ENCODE measurements around the gene CDC16.
"Not testable (repeated sequence)": the region's sequence is repeated elsewhere in the genome, so short reads cannot be mapped to it uniquely, and the experiment has no call there.

CDC16 gene, protein sequence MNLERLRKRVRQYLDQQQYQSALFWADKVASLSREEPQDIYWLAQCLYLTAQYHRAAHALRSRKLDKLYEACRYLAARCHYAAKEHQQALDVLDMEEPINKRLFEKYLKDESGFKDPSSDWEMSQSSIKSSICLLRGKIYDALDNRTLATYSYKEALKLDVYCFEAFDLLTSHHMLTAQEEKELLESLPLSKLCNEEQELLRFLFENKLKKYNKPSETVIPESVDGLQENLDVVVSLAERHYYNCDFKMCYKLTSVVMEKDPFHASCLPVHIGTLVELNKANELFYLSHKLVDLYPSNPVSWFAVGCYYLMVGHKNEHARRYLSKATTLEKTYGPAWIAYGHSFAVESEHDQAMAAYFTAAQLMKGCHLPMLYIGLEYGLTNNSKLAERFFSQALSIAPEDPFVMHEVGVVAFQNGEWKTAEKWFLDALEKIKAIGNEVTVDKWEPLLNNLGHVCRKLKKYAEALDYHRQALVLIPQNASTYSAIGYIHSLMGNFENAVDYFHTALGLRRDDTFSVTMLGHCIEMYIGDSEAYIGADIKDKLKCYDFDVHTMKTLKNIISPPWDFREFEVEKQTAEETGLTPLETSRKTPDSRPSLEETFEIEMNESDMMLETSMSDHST

DNA sequence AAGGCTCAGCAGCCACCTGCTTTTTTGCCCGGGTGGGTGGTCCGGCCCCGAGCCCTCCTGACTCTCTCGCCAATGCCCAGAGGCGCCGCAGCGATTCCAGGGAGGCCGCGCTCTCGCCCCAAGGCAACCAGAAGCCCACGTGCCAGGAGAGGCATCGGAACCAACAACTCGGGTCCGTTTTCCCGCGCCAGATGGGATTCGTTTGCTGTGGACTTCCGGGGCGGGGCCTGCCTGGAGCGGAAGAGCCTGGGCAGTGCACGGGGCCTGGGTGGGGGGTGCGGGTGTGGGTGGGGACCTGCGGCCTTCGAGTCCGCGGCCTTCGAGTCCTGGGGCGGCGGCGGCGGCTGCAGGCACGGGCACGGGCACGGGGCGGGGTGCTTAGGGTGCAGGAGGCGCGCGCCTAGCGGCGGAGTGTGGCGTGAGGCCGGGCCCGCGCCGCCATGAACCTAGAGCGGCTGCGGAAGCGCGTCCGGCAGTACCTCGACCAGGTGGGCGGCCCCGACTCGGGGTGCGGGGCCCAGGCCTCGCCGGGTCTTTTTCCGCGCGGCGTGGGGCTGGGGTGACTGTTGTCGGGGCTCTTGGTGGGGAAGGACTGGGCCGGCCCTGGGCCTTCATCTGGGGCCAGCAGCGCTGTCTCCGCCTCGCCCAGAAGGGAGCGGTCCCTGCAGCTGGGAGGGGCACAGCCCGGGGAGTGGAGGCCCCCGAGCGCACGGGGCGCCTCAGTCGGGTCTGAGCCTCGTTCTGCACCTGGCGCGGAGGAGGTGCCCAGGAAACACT is at the start of gene CDC16:
Gene CDC16, plus strand, starts transcription at position 253 of the 777 bp plus-strand sequence. Its CDS starts 188 bp downstream, at position 441.
- peak; percentile 92 for DNase-seq

DNA sequence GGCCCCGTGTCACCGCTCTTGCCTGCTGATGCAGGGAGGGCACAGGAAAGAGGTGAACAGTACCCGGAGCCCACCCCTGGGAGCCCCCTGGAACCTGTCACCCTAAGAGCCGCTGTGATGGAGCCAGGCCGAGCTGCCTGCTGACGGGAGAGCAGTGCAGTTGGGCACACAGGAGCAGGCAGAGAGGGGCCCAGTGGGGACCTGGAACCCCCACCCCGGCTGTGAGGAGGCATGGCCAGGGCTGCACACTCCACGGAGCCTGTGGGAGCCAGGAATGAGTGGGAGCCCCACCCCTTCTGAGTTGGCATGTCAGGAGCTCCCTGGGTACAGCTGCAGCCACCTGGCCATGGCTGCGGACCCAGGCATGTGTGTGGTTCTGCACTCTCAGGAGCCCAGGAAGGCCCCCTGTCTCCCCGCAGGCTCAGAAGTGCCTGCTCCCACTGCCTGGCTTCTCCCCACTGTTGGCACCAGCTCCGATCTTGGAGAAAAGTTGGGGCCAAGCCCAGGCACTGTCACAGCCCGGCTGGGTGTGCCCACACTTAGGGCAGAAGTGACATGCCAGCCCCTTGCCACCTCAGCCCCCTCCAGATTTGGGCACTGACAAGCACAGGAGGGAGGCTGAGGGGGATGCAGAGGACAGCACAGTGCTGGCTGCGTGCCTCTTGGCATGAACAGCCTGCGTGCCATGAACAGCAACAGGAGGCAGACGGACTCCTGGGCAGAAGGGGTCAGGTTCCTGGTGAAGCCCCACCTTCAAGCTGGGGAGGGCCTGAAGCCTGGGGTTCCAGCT is 49.3 kb upstream of the CDC16 start:
- DNase-seq: no peak

DNA sequence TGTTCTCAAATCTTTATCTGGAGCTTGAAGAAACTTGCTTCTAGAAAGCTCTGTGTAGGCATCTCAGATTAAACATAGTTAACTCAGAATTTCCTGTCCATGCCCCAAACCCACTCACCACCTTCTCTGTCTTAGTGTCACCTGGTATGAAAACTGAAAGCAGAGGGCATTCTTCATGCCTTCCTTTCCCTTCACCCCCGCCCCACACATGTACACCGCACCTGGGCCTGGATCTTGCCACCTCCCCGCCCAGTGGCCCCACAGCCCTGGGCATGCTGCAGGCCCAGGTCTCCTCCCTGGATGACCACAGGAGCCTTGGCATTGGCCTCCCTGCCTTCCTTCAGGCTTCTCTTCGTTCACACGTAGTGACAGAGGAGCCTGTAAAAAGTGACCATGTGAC is 39.8 kb upstream of the CDC16 start:
- no peak for DNase-seq

DNA sequence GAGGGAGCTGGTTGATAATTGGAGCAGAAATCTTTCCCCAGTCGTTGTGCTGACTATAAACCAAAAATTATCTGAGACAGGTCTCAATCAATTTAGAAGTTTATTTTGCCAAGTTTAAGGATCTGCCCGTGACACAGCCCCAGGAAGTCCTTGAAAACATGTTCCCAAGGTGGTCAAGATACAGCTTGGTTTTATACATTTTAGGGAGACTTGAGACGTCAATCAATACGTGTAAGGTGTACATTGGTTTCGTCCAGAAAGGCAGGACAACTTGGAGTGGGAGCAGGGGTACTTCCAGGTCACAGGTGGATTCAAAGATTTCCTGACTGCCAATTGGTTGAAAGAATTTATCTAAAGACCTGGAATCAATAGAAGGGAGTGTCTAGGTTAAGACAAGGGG is 38.1 kb upstream of the CDC16 start:
- DNase-seq: no peak

DNA sequence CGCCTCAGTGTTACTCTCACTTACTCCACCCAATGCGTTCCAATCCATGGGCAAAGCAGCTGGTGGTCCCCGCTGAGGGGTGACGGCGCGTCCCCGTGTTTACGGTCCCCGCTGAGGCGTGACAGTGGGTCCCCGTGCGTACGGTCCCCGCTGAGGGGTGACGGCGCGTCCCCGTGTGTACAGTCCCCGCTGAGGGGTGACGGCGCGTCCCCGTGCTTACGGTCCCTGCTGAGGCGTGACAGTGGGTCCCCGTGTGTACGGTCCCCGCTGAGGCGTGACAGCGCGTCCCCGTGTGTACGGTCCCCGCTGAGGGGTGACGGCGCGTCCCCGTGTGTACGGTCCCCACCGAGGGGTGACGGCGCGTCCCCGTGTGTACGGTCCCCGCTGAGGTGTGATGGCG is 36.1 kb upstream of the CDC16 start:
- no peak for DNase-seq

DNA sequence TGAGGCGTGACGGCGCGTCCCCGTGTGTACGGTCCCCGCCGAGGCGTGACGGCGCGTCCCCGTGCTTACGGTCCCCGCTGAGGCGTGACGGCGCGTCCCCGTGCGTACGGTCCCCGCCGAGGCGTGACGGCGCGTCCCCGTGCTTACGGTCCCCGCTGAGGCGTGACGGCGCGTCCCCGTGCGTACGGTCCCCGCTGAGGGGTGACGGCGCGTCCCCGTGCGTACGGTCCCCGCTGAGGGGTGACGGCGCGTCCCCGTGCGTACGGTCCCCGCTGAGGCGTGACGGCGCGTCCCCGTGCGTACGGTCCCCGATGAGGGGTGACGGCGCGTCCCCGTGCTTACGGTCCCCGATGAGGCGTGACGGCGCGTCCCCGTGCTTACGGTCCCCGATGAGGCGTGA is 35.2 kb upstream of the CDC16 start:
- DNase-seq: not testable (repeated sequence)

DNA sequence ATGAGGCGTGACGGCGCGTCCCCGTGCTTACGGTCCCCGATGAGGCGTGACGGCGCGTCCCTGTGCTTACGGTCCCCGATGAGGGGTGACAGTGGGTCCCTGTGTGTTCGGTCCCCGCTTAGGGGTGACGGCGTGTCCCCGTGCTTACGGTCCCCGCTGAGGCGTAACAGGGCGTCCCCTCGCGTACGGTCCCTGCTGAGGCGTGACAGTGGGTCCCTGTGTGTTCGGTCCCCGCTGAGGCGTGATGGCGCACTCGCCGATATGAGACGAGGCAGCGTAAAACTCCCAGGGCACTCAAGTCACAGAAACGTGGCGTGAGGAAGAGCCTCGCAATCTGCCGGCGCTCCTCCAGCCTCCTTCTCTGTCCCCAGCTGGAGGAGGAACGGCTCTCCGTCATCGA is 34.7 kb upstream of the CDC16 start:
- DNase-seq: no peak

DNA sequence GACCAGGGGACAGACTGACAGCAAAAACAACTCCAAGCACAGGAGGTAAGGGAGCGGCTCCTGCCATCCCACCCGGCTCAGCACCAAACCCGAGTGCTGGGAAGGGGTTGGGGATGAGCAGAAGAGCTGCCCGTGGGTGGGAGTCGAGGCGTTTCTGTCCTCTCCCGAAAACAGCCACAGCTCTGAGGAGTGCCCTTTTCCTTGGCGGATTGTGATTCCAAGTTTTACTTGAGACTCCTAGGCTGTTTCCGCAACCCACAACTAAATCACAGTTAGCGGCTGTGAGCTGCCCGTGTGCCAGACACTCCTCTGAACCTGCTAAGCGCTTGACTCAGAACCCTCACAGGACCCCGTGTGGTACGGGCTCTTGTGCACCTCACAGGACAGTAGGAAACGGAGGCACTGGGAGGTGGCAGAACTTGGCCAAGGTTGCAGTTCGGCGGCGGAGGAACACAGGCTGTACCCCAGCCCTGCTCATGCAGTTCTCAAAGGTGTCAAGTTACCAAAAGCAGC is 34.2 kb upstream of the CDC16 start:
- DNase-seq: no peak

DNA sequence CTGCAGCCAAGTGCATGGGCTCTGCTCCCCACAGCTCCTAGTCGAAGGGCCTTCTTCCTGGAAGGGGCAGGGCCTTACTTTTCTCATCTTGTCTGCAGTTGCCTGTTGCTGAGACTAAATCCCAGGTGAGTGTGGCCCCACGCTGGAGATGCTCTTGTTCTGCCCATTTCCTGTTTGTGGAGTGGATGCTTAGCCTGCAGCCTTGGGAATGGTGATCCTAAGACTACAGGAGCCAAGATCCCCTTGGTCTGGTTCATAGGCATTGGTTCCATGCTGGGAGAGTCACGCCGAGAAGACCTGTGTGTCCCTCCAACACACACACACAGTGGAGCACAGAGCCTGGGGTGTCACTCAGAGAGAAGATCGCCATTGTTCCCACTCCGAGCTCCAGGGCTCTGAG is 32.1 kb upstream of the CDC16 start:
- no peak for DNase-seq

DNA sequence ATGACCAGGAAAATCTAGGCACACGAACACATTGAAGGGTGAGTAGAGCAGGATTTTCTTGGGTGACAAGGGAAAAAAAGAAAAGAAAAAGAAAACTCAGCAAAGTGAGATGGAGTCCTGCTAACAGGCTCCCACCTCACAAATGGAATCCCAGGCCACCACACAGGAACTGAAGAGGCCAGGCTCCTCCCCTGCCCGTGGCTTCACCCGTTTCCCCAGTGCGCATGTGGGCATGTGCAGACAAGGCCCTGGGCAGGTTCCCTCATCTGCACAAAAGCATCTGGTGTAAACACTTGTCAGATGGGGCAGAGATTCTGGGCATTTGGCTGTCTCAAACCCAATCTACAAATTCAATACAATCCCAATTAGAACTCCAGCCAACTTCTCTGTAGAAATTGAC is 31.2 kb upstream of the CDC16 start:
- no peak for DNase-seq

DNA sequence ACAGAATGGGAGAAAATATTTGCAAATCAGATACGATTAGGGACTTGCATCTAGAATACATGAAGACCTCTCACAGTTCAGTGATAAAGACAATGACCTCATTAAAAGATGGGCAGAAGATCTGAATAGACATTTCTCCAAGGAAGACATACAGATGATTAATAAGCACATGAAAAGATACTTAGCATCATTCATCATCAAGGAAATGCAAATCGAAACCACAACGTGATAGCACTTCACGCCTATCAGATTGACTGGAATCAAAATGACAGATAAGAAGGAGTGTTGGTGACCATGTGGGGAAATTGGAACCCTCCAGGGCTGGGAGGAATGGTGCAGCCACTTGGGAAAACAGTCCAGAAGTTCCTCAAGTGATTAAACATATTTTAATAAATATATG is 29.8 kb upstream of the CDC16 start:
- no peak for DNase-seq

DNA sequence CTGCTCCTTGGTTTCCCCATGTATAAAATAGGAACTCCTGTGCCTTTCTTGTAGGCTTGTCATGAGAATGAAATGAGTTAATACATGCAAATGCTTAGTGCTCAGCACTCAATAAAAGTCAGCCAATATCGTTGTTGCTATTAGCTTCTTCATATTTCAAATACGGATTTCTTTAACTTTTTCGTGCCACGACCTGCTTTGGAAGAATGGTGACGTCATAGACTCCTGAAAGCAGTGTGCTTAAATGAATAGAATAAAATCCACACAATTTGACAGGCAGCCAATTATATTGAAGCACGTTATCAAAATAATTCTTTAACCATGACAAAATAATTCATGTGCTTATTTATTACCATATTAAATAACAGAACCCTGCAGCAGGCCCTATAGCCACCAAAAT is 26.6 kb upstream of the CDC16 start:
- no peak for DNase-seq

DNA sequence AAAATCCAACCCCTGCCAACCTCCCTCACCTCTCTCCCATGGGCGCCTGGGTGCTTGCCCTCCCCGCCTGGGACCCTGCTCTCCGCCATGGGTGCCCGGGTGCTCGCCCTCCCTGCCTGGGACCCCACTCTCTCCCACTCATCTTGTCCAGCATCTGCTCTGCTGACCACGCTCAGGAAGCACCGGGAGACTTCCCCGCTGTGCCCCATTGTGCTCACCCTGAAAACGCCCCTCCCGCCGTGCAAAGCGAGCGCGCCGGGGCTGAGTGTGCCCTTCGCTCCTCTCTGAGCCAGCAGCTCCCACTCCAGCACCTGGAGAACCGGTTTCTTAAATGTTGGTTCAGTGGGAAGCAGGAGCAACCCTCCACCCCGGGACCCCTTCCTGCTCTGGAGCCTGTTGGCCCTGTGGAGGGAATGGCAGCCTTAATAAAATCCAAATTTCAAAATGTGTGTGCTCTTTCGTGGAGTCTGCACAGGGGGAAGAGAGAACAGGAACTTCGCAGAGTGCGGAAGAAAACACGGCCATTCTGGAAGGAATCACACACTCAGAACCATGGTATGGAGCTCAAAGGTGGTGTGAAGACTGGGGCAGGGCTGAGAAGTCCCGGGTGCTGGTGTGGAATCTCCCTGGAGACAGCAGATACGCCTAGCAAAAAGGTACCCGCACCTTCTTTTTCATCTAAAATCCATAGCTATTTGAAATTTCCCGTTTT is 23.1 kb upstream of the CDC16 start:
- DNase-seq: no peak

DNA sequence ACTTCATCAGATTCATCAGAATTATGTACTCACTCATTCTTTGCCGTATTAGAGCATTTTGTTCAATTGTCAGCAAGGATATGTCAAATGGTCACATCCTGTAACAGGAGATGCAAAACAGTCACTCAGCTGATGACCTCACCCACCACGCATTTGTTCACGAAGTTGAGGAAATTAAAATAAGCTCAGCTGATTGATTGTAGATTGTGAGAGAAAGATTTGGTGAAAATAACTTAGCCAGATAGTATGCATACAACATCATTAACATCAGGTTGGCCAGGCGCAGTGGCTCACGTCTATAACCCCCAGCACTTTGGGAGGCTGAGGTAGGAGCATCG is 22.6 kb upstream of the CDC16 start:
- DNase-seq: no peak

DNA sequence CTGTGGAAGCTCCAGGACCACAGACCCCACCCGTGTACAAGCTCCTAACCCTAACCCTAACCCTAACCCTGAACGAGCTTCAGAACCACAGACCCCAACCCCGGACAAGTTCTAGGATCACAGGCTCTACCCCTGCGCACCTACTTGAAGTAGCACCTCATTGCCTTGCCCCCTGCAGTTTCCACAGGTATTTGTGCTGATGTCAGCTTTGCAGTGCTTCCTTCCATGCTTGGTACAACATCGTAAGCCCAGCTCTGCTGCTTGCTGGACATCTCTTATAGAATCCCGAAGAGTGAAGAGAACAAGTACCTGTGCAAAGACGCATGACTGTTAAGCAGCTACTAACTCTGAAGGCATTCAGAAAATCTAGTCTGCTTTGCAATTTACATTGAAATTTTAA is 20.7 kb upstream of the CDC16 start:
- no peak for DNase-seq

DNA sequence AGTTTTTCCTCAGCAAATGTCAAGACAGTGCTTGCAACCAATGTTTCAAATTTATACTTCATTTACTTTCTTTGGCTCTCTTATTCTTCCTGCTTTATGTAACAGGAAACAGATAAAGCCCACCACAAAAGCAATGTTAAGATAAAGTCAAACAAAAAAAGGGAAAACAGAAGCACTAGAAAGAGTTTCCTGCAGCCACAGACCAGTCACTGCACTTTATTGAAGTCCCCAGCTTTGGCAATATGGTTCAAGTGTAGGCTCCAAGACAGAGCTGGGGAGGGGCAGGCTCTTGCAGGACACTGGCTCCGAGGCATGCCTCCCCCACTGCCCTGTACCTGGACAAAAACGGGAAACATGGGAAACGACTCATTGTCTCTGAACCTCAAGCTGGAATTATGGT is 15.3 kb upstream of the CDC16 start:
- no peak for DNase-seq

DNA sequence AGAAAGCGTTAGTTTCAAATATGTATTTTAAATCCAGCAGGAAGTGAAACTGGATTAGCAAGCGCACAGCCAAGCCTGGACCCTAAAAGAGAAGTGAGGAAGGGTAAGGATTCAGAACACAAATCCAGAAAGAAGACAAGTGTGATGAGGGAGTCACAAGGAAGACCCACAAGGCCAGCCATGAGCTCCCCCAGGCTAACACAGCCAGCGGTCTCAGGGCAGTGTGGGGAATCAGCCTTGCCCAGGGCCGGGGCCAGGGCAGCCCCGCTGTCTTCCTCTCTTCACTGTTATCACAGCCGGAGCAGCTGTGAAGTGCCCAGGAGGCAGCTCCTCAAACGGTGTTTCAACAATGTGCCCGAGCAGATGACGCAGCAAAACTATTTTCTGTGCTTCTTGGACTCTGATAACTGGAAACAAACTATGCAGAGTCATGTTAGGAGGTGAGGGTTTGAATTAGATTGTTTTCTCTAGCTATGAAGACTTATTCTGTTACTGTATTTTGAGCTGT is 12.2 kb upstream of the CDC16 start:
- DNase-seq: no peak

DNA sequence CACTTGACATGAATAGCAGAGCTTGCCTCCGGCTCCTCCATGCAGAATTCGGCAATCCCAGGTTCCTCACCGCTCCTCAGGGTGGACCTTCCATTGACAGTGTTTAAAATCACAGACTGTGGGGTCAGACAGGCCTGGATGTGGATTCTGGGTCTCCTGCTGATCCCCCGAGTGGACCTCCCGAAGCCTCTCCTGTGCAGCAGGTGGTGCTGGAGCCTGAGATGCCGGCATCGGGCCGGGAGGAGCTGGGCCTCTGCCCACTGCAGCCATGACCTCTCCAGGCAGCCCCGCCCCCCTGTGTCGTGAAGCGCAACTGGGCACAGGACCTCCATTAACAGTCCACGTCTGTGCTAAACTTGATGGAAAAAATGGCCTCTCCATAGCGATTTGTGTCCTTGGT is 10.5 kb upstream of the CDC16 start:
- no peak for DNase-seq

DNA sequence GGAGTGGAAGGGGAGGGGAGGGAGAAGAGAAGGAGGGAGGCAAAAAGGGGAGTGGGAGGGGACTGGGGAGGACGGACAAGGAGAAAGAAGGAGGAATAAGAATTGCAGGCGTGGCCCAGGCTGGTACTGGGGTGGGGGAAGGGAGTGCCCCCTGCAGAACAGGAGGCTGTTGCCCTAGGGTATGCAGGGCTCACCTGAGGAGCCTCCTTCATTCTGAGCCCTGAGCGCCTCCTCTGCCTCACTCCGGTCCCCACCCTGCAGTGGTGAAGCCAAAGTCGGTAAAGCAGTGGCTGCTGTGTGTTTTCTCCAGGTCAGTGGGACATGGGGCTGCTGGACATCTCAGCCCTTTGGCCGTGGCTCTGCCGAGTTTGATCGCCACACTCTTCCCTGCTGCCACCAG is 9.1 kb upstream of the CDC16 start:
- DNase-seq: no peak

DNA sequence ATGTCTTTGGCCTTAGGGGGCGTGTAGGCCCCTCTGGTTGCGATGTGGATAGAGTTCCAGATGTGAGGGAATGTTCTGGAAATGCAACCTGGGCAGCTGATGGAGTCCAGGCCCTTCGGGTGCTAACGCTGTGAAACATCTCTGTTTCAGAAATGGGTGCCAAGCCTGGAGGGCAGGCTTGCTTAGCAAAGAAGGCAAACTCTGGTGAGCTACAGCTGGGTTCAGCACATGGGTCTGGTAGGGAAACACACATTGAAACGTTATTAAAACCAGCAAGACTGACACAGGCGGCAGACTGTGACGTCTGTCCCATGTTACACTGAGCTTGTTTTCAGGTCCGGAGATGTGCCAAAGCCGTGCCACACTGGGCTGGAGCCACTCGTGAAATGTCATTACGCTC is 8.6 kb upstream of the CDC16 start:
- DNase-seq: no peak

DNA sequence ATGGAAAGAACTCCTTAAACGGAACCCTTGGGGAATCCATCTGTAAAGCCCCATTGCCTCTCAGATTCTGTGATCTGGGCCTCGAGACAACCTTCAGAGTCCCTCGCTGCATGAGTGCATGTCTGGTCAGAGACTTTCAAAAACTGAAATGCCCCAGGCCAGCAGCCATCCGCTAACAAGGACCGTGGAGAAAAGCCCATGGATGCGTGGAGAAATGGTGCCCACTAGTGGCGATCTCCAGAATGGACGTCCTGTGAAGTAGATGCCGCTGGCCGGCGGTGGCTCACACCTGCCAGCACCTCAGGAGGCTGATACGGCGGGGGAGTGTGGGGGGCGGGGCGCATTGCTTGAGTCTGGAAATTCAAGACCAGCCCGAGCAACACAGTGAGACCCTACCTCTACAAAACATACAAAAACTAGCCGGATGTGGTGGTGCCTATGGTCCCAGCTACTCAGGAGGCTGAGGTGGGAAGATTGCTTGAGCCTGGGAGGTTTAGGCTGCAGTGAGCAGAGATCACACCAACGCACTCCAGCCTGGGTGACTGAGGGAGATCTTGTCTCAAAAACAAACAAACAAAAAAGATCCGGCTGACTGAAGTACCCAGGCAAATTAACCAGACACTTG is 7.9 kb upstream of the CDC16 start:
- peak; percentile 94 for DNase-seq

DNA sequence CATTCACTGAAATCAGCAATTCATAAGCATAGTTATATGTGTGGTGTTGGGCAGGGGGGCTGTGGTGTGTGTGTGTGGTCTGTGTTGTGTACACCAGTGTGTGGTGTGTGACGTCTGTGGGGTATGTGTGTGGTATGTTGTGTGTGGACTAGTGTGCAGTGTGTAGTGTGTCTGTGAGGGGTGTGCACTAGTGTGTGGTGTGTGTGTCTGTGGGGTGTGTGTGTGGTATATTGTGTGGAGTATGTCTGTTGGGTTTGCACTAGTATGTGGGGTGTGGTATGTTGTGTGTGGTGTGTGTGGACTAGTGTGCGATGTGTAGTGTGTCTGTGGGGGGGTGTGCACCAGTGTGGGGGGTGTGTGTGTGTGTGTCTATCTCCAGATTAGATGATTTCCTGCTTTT is 7.2 kb upstream of the CDC16 start:
- no peak for DNase-seq

All from activated CD8-positive, alpha-beta memory T cell treated with anti-CD3 and anti-CD28 coated beads, Interleukin-2, amount 50 U/mL, for 48 hours (primary cell).